Activated T-cell treated with anti-CD3 and anti-CD28 coated beads for 48 hours (primary cell): ENCODE data around the gene UNC119.

Experiments used
- DNase-seq: peaks from one replicate; pipeline ENCODE4 v3.0.0-alpha.2; 2020; ENCODE audit warnings: low read depth

UNC119 gene

DNA sequence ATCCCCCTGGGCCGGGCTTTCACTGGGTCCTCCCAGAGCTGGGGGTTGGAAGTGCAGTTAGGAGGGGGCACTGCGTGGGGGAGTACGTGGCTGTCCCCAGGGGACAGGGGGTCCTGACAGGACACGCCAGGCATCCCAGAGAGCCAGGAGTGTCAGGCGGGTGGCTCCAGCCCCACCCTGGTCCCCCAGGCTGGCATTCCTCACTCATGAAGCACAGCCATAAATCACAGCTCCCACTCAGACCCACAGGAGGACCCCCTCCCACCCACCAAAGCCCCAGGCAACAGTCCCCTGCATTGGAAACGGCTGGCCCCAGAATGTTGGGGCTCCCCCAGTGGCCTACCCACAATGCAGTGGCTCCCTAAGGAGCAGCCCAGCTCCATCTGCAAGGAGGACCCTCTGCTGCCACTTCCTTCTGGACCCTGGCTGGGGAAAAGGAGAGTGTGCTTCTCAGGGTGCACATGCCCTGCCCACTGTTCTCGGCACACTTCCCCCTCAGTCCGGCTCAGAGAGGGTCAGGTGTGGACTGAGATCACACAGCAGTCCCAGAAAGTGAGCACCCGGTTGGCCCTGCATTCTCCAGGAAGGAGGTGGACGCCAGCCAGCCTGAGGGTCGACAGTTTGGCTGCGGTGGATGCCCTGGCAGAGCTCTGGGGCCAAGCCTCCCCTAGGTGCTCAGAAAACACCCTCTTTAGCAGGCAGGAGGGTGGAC lies 53.6 kb downstream of the UNC119 start:
- DNase-seq, result no peak

- DNase-seq, result no peak
Observed at GRCh38 chr17:28497931-28498330, 54.5 kb downstream of the UNC119 start.
